Neural cell (in vitro differentiated cells): ENCODE results near the gene ANGPTL2.

Source experiments
- EZH2 ChIP-seq: fragments of 200-600, 300-800 bp; shearing (Covaris generic), sonication (generic); IDR thresholded peaks from 2 replicates; pipeline ENCODE4 v1.6.1; 2014; ENCODE audit warnings: antibody characterized with exemption, low read length, borderline replicate concordance, mild to moderate bottlenecking; ENCODE audit not compliant: insufficient read depth, poor library complexity, severe bottlenecking
- POLR2AphosphoS5 ChIP-seq: IDR thresholded peaks from 2 replicates; pipeline ENCODE4 v1.6.1; 2012
- SMC3 ChIP-seq: fragments of 450-650 bp; conservative IDR thresholded peaks from 2 replicates; pipeline ENCODE4 v1.6.1; 2014; ENCODE audit warnings: antibody characterized with exemption, mild to moderate bottlenecking, moderate library complexity; ENCODE audit not compliant: poor library complexity
- TF ChIP-seq, protein P1 (sequence below): fragments of 450-650 bp; IDR thresholded peaks from 2 replicates; pipeline ENCODE4 v1.5.1; 2014; ENCODE audit warnings: antibody characterized with exemption, mild to moderate bottlenecking, moderate library complexity; ENCODE audit not compliant: poor library complexity, severe bottlenecking
- TF ChIP-seq, protein P2 (sequence below): IDR thresholded peaks from 2 replicates; pipeline ENCODE4 v1.6.1; 2012; ENCODE audit warnings: borderline replicate concordance

DNA sequence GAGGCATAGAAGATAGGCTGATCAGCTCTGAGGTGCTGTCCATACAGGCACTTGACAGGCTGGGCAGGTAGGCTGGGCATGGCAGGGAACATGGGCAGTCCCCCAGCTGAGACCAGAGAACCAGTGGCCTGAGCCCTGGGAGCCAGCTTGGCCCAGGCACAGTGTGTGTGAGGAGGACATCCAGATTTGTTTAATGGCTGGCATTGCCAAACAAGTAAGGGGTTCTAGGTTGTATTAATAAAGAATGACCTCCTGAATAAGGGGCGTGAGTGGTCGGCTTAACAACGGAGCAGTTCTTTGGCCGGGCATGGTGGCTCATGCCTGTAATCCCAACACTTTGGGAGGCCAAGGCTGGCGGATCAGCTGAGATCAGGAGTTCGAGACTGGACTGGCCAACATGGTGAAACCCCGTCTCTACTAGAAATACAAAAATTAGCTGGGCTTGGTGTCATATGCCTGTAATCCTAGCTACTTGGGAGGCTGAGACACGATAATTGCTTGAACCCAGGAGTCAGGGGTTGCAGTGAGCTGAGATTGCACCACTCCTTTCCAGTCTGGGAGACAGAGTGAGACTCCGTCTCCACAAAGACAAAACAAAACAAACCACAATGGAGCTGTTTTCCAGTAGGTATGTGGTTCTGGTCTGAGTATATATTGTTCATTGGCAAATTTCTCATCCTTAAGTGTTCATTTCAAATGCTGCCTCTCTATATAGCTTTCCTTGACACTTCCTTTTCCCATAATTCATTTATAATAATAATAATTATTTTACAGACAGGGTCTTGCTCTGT is 56.2 kb downstream of the ANGPTL2 start:
- TF ChIP-seq, protein P1, sequence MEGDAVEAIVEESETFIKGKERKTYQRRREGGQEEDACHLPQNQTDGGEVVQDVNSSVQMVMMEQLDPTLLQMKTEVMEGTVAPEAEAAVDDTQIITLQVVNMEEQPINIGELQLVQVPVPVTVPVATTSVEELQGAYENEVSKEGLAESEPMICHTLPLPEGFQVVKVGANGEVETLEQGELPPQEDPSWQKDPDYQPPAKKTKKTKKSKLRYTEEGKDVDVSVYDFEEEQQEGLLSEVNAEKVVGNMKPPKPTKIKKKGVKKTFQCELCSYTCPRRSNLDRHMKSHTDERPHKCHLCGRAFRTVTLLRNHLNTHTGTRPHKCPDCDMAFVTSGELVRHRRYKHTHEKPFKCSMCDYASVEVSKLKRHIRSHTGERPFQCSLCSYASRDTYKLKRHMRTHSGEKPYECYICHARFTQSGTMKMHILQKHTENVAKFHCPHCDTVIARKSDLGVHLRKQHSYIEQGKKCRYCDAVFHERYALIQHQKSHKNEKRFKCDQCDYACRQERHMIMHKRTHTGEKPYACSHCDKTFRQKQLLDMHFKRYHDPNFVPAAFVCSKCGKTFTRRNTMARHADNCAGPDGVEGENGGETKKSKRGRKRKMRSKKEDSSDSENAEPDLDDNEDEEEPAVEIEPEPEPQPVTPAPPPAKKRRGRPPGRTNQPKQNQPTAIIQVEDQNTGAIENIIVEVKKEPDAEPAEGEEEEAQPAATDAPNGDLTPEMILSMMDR = no peak
- TF ChIP-seq POLR2AphosphoS5 = no peak
- no peak for TF ChIP-seq EZH2
- TF ChIP-seq SMC3 = no peak
- TF ChIP-seq, protein P2, sequence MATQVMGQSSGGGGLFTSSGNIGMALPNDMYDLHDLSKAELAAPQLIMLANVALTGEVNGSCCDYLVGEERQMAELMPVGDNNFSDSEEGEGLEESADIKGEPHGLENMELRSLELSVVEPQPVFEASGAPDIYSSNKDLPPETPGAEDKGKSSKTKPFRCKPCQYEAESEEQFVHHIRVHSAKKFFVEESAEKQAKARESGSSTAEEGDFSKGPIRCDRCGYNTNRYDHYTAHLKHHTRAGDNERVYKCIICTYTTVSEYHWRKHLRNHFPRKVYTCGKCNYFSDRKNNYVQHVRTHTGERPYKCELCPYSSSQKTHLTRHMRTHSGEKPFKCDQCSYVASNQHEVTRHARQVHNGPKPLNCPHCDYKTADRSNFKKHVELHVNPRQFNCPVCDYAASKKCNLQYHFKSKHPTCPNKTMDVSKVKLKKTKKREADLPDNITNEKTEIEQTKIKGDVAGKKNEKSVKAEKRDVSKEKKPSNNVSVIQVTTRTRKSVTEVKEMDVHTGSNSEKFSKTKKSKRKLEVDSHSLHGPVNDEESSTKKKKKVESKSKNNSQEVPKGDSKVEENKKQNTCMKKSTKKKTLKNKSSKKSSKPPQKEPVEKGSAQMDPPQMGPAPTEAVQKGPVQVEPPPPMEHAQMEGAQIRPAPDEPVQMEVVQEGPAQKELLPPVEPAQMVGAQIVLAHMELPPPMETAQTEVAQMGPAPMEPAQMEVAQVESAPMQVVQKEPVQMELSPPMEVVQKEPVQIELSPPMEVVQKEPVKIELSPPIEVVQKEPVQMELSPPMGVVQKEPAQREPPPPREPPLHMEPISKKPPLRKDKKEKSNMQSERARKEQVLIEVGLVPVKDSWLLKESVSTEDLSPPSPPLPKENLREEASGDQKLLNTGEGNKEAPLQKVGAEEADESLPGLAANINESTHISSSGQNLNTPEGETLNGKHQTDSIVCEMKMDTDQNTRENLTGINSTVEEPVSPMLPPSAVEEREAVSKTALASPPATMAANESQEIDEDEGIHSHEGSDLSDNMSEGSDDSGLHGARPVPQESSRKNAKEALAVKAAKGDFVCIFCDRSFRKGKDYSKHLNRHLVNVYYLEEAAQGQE = no peak
